ENCODE measurements around the gene SPNS3. TPM values are rescaled to one million over a fixed set of nuclear protein-coding genes. Genes with fewer than 3 reads are reported as not detected.

SPNS3 gene
- polyA plus RNA-seq, 2 of the 4 experiments (the other 2 are of a cell fraction) = not detected

- Histone ChIP-seq H3K4me2 (no peak overlapping the region), H3K27ac (no peak overlapping the region), H3K4me3 (no peak overlapping the region), H3K9me3 (no peaks in the 10 kb centered on the region), H3K4me1 (no peaks in the 10 kb centered on the region)
- CTCF ChIA-PET = interaction anchor here (1.2 to 2.0 kb wide), 6 partner anchors 22 to 250 kb away, joined by 3 to 6 read pairs (median 4); no protein-coding TSS in a partner anchor
- no peak for ATAC-seq
- no peak for DNase-seq (ENCODE audit: low read depth in 1 of 2, low spot score in 1 of 2)
- FAIRE-seq = no peak
- WGBS (ENCODE audit: missing lambda C conversion rate) = 79% methylated on average over 12 of the region's 14 CpGs
- TF ChIP-seq TFCP2L1 (CRISPR knock-in tag; IDR thresholded peaks at IDR 0.05) (no peak), HOXA7 (CRISPR knock-in tag; IDR thresholded peaks at IDR 0.05) (no peak), HDAC2 (IDR thresholded peaks at IDR 0.05) (no peak), GATA3 (IDR thresholded peaks at IDR 0.05; ENCODE audit: borderline replicate concordance) (no peak), CHD4 (IDR thresholded peaks at IDR 0.05; ENCODE audit: borderline replicate concordance) (no peak), PHF8 (IDR thresholded peaks at IDR 0.05; ENCODE audit: borderline replicate concordance, low read depth) (no peak), MAZ (IDR thresholded peaks at IDR 0.05; ENCODE audit: borderline replicate concordance, low read depth, low read length) (no peak), FOSL2 (IDR thresholded peaks at IDR 0.05) (no peak), FOSL2 (CRISPR knock-in tag; IDR thresholded peaks at IDR 0.05) (no peak), HEYL (CRISPR knock-in tag; IDR thresholded peaks at IDR 0.05) (no peak)
- POLR2A ChIA-PET = no interaction called here
Observed at GRCh38 chr17:4450710-4451316, 17.1 kb downstream of the SPNS3 start.

GRCh38 chr17:4453812-4454591 is 20.3 kb downstream of the SPNS3 start:
- Histone ChIP-seq H3K27ac (no peak overlapping the region), H3K9me3 (no peaks in the 10 kb centered on the region), H3K4me2 (no peak overlapping the region), H3K4me1 (no peaks in the 10 kb centered on the region), H3K4me3 (no peak overlapping the region)
- DNase-seq (ENCODE audit: low read depth in 1 of 2, low spot score in 1 of 2) (no peak), FAIRE-seq (no peak), ATAC-seq (no peak)
- CTCF ChIA-PET = interaction anchor here (1.2 to 2.5 kb wide), 5 partner anchors 9 to 41 kb away, joined by 3 to 8 read pairs (median 3); no protein-coding TSS in a partner anchor
- TF ChIP-seq REST (IDR thresholded peaks at IDR 0.05) (no peak), RCOR1 (IDR thresholded peaks at IDR 0.05; ENCODE audit: low read depth, low read length) (no peak), E2F6 (IDR thresholded peaks at IDR 0.05; ENCODE audit: borderline replicate concordance, low read depth) (no peak), FOXS1 (CRISPR knock-in tag; IDR thresholded peaks at IDR 0.05) (no peak)
- WGBS (ENCODE audit: missing lambda C conversion rate) = 72% methylated on average over 9 of the region's 9 CpGs
- POLR2A ChIA-PET = interaction anchor here (0.8 kb wide), 1 partner anchor 136 kb away, joined by 5 read pairs; no protein-coding TSS in a partner anchor

- TF ChIP-seq PHF8 (IDR thresholded peaks at IDR 0.05; ENCODE audit: borderline replicate concordance, low read depth) (no peak), KDM5A (IDR thresholded peaks at IDR 0.05) (no peak), NPAS2 (CRISPR knock-in tag; IDR thresholded peaks at IDR 0.05; ENCODE audit: borderline replicate concordance) (no peak), JUN (IDR thresholded peaks at IDR 0.05) (no peak), POLR2AphosphoS2 (conservative IDR thresholded peaks at IDR 0.05; ENCODE audit: low read length) (no peak), RAD21 (conservative IDR thresholded peaks at IDR 0.05 in 1 of 2, IDR thresholded peaks at IDR 0.05 in 1 of 2) (no peak), MYC (IDR thresholded peaks at IDR 0.05; ENCODE audit: borderline replicate concordance, low read length) (no peak), RARB (CRISPR knock-in tag; IDR thresholded peaks at IDR 0.05) (no peak), JUNB (IDR thresholded peaks at IDR 0.05) (no peak), HOXB5 (CRISPR knock-in tag; IDR thresholded peaks at IDR 0.05) (no peak), RFX5 (IDR thresholded peaks at IDR 0.05) (no peak)
- 27% methylated on average over 5 of the region's 5 CpGs for WGBS (ENCODE audit: missing lambda C conversion rate)
- ChIA-PET CTCF (no interaction called here), POLR2A (no interaction called here)
- no peaks in the 10 kb centered on the region for H3K4me1 ChIP-seq
- H3K4me3 ChIP-seq = no peak overlapping the region
- DNase-seq (ENCODE audit: low read depth in 1 of 2, low spot score in 1 of 2) = no peak
- no peak overlapping the region for H3K4me2 ChIP-seq
- no peak for ATAC-seq
- H3K9me3 ChIP-seq = peaks cover 18% of the 10 kb centered on the region
- no peak overlapping the region for H3K27ac ChIP-seq
- FAIRE-seq = no peak
Observed at GRCh38 chr17:4460661-4461060, 26.9 kb downstream of the SPNS3 start.

Data from A549 (cell line).